Measurements from ENCODE around the gene PBRM1.

DNA sequence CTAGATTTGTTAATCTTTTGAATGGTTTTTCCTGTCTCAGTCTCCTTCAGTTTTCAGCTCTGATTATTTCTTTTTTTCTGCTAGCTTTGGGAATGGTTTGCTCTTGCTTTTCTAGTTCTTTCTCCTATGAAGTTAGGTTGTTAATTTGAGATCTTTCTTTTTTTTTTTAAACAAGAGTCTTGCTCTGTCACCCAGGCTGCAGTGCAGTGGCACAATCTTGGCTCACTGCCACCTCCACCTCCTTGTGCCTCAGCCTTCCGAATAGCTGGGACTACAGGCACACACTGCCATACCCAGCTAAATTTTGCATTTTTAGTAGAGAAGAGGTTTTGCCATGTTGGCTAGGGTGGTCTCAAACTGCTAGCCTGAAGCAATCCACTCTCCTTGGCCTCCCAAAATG is 92.6 kb downstream of the PBRM1 start:
- TF ChIP-seq POLR2A (IDR thresholded peaks at IDR 0.05) = no peak
- TF ChIP-seq, protein P1, sequence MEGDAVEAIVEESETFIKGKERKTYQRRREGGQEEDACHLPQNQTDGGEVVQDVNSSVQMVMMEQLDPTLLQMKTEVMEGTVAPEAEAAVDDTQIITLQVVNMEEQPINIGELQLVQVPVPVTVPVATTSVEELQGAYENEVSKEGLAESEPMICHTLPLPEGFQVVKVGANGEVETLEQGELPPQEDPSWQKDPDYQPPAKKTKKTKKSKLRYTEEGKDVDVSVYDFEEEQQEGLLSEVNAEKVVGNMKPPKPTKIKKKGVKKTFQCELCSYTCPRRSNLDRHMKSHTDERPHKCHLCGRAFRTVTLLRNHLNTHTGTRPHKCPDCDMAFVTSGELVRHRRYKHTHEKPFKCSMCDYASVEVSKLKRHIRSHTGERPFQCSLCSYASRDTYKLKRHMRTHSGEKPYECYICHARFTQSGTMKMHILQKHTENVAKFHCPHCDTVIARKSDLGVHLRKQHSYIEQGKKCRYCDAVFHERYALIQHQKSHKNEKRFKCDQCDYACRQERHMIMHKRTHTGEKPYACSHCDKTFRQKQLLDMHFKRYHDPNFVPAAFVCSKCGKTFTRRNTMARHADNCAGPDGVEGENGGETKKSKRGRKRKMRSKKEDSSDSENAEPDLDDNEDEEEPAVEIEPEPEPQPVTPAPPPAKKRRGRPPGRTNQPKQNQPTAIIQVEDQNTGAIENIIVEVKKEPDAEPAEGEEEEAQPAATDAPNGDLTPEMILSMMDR (IDR thresholded peaks at IDR 0.05) = no peak

Data from thyroid gland (tissue), 4 donors.